Measurements from ENCODE around the gene BPI.
"Not testable (repeated sequence)": the region's sequence is repeated elsewhere in the genome, so short reads cannot be mapped to it uniquely, and the experiment has no call there.

Gene BPI

GRCh38 chr20:38278763-38279162 is 25.2 kb upstream of the BPI start:
- no peak for DNase-seq

- DNase-seq, result not testable (repeated sequence)
Observed at GRCh38 chr20:38281176-38281915, 22.6 kb upstream of the BPI start.

- DNase-seq, result no peak
Observed at GRCh38 chr20:38283236-38283635, 20.7 kb upstream of the BPI start.

- DNase-seq, result not testable (repeated sequence)
Observed at GRCh38 chr20:38284066-38284650, 19.8 kb upstream of the BPI start.

- DNase-seq, result no peak
Observed at GRCh38 chr20:38284893-38285444, 19.0 kb upstream of the BPI start.

- no peak for DNase-seq
Observed at GRCh38 chr20:38286586-38287531, 17.1 kb upstream of the BPI start.

GRCh38 chr20:38290829-38291814 is 12.8 kb upstream of the BPI start:
- DNase-seq, result no peak

- DNase-seq, result no peak
Observed at GRCh38 chr20:38291966-38292365, 12.0 kb upstream of the BPI start.

GRCh38 chr20:38293491-38294065 is 10.4 kb upstream of the BPI start:
- DNase-seq, result no peak

GRCh38 chr20:38294076-38294591 is 9.8 kb upstream of the BPI start:
- no peak for DNase-seq

- no peak for DNase-seq
Observed at GRCh38 chr20:38295811-38296210, 8.1 kb upstream of the BPI start.

GRCh38 chr20:38296433-38296832 is 7.5 kb upstream of the BPI start:
- DNase-seq, result no peak

GRCh38 chr20:38297916-38298674 is 5.9 kb upstream of the BPI start:
- DNase-seq, result no peak

- no peak for DNase-seq
Observed at GRCh38 chr20:38298768-38299288, 5.1 kb upstream of the BPI start.

- no peak for DNase-seq
Observed at GRCh38 chr20:38299963-38300362, 4.0 kb upstream of the BPI start.

GRCh38 chr20:38300438-38300837 is 3.5 kb upstream of the BPI start:
- DNase-seq, result no peak

GRCh38 chr20:38301309-38301708 is 2.6 kb upstream of the BPI start:
- no peak for DNase-seq

GRCh38 chr20:38302786-38303185 is 1.2 kb upstream of the BPI start:
- DNase-seq, result no peak

GRCh38 chr20:38304845-38305447 is 990 bp downstream of the BPI start:
- DNase-seq, result no peak

- no peak for DNase-seq
Observed at GRCh38 chr20:38305541-38305940, 1.6 kb downstream of the BPI start.

Measured in activated CD8-positive, alpha-beta memory T cell treated with anti-CD3 and anti-CD28 coated beads, Interleukin-2, amount 50 U/mL, for 4 hours (primary cell).